22Rv1 (cell line): ENCODE measurements around the gene CATSPERB.
"Not testable (repeated sequence)": the region's sequence is repeated elsewhere in the genome, so short reads cannot be mapped to it uniquely, and the experiment has no call there.

Experiments
- H3K27ac ChIP-seq: fragments of 450-650 bp; 2 replicates; pipeline ENCODE4 v1.5.1; 2017
- CTCF ChIP-seq: fragments of 450-650 bp; IDR thresholded peaks from 2 replicates; pipeline ENCODE4 v1.5.1; 2017; ENCODE audit warnings: mild to moderate bottlenecking
- ZFX ChIP-seq: fragments of 450-650 bp; IDR thresholded peaks from 2 replicates; pipeline ENCODE4 v1.6.1; 2017; ENCODE audit warnings: antibody characterized with exemption, borderline replicate concordance

Gene CATSPERB

GRCh38 chr14:91569301-91569700 lies 162.6 kb downstream of the CATSPERB start:
- TF ChIP-seq ZFX (no peak), CTCF (no peak)
- no peak overlapping the region for H3K27ac ChIP-seq

- no peak overlapping the region for H3K27ac ChIP-seq
- TF ChIP-seq CTCF = no peak
- TF ChIP-seq ZFX = no peak
Observed at GRCh38 chr14:91568626-91569025, 163.3 kb downstream of the CATSPERB start.

- not testable (repeated sequence) for H3K27ac ChIP-seq
Observed at GRCh38 chr14:91567827-91568226, 164.1 kb downstream of the CATSPERB start.

- no peak overlapping the region for H3K27ac ChIP-seq
- TF ChIP-seq CTCF (no peak), ZFX (no peak)
Observed at GRCh38 chr14:91555531-91555930, 176.4 kb downstream of the CATSPERB start.

GRCh38 chr14:91554535-91555332 lies 177.2 kb downstream of the CATSPERB start:
- H3K27ac ChIP-seq = no peak overlapping the region
- TF ChIP-seq ZFX = no peak
- no peak for TF ChIP-seq CTCF

- peak overlapping the region; percentile 22; the same call in 1 of the 2 replicates for H3K27ac ChIP-seq
- TF ChIP-seq CTCF (peak; percentile 22; the same call in 1 of the 2 replicates), ZFX (no peak)
Observed at GRCh38 chr14:91548108-91548507, 183.8 kb downstream of the CATSPERB start.

GRCh38 chr14:91545946-91546716 lies 185.8 kb downstream of the CATSPERB start:
- TF ChIP-seq CTCF (no peak), ZFX (no peak)
- H3K27ac ChIP-seq = peak overlapping the region; percentile 27
